Nephron (organoid): ENCODE results near the gene PCOLCE2.
A peak's percentile ranks its signal among the peaks of the same experiment; 100 is the strongest.

Source experiments
- H3K27ac Mint-ChIP-seq, 3 experiments: 2 replicates each; pipeline ENCODE4 v1.8.0; 2020; ENCODE audit warnings: mixed read lengths in 3 of 3, mild to moderate bottlenecking in 2 of 3, moderate library complexity in 1 of 3
- H3K27me3 Mint-ChIP-seq: 2 replicates; pipeline ENCODE4 v1.8.0; 2021; ENCODE audit warnings: low read depth, mild to moderate bottlenecking, moderate library complexity, mixed read lengths
- H3K36me3 Mint-ChIP-seq: 2 replicates; pipeline ENCODE4 v1.8.0; 2020; ENCODE audit warnings: low read depth, mixed read lengths
- H3K4me1 Mint-ChIP-seq: 2 replicates; pipeline ENCODE4 v1.8.0; 2020; ENCODE audit warnings: mixed read lengths
- H3K4me3 Mint-ChIP-seq, 3 experiments: 2 replicates each; pipeline ENCODE4 v1.8.0; 2020; ENCODE audit warnings: mild to moderate bottlenecking in 3 of 3, mixed read lengths in 3 of 3, moderate library complexity in 2 of 3
- H3K9me3 Mint-ChIP-seq: 2 replicates; pipeline ENCODE4 v1.8.0; 2020; ENCODE audit warnings: mixed read lengths
- CTCF ChIP-seq, 3 experiments: fragments of 200-600 bp; sonication (generic); IDR thresholded peaks; one replicate each; pipeline ENCODE4 v1.5.0; 2021; ENCODE audit warnings: antibody characterized with exemption in 3 of 3; ENCODE audit not compliant: unreplicated experiment in 3 of 3

Gene PCOLCE2

GRCh38 chr3:142888481-142889211 is at the start of gene PCOLCE2:
TSS of gene PCOLCE2 (minus strand) at chr3:142889083. CDS start at chr3:142888896, 187 bp downstream.
- TF ChIP-seq CTCF (IDR thresholded peaks at IDR 0.05; ENCODE audit: unreplicated experiment in 3 of 3), result peak in 1 of 3 experiments; percentile 1
- H3K27ac Mint-ChIP-seq, result peak within 1 kb of the TSS in 1 of 3 experiments; percentile 68
- peaks cover 43% of the 10 kb centered on the region for H3K27me3 Mint-ChIP-seq
- H3K9me3 Mint-ChIP-seq, result no peaks in the 10 kb centered on the region
- H3K4me3 Mint-ChIP-seq, result peak within 1 kb of the TSS; percentile 89
- H3K36me3 Mint-ChIP-seq, result no peaks in the 10 kb centered on the region
- peaks cover 11% of the 10 kb centered on the region for H3K4me1 Mint-ChIP-seq

GRCh38 chr3:142935963-142936362 is 47.1 kb upstream of the PCOLCE2 start:
- TF ChIP-seq CTCF (IDR thresholded peaks at IDR 0.05; ENCODE audit: unreplicated experiment in 3 of 3), result no peak
- Mint-ChIP-seq H3K9me3 (no peaks in the 10 kb centered on the region), H3K27me3 (no peaks in the 10 kb centered on the region), H3K27ac (no peak overlapping the region), H3K36me3 (no peaks in the 10 kb centered on the region), H3K4me3 (no peak overlapping the region), H3K4me1 (no peaks in the 10 kb centered on the region)

- no peaks in the 10 kb centered on the region for H3K36me3 Mint-ChIP-seq
- no peaks in the 10 kb centered on the region for H3K27me3 Mint-ChIP-seq
Observed at GRCh38 chr3:142934887-142935269, 46.0 kb upstream of the PCOLCE2 start.

GRCh38 chr3:142934128-142934886 is 45.4 kb upstream of the PCOLCE2 start:
- TF ChIP-seq CTCF (IDR thresholded peaks at IDR 0.05; ENCODE audit: unreplicated experiment in 3 of 3), result no peak
- H3K4me1 Mint-ChIP-seq, result no peaks in the 10 kb centered on the region
- no peaks in the 10 kb centered on the region for H3K9me3 Mint-ChIP-seq
- no peak overlapping the region for H3K4me3 Mint-ChIP-seq
- no peaks in the 10 kb centered on the region for H3K27me3 Mint-ChIP-seq
- H3K36me3 Mint-ChIP-seq, result no peaks in the 10 kb centered on the region
- H3K27ac Mint-ChIP-seq, result no peak overlapping the region

More at GRCh38 chr3:142934887-142935269, 46.0 kb upstream of the PCOLCE2 start:
- H3K4me3 Mint-ChIP-seq, result no peak overlapping the region
- TF ChIP-seq CTCF (IDR thresholded peaks at IDR 0.05; ENCODE audit: unreplicated experiment in 3 of 3), result no peak
- no peaks in the 10 kb centered on the region for H3K9me3 Mint-ChIP-seq
- H3K27ac Mint-ChIP-seq, result no peak overlapping the region
- H3K4me1 Mint-ChIP-seq, result no peaks in the 10 kb centered on the region

- no peaks in the 10 kb centered on the region for H3K9me3 Mint-ChIP-seq
- H3K27ac Mint-ChIP-seq, result no peak overlapping the region
- TF ChIP-seq CTCF (IDR thresholded peaks at IDR 0.05; ENCODE audit: unreplicated experiment in 3 of 3), result no peak
- no peaks in the 10 kb centered on the region for H3K36me3 Mint-ChIP-seq
- no peaks in the 10 kb centered on the region for H3K27me3 Mint-ChIP-seq
- no peaks in the 10 kb centered on the region for H3K4me1 Mint-ChIP-seq
- no peak overlapping the region for H3K4me3 Mint-ChIP-seq
Observed at GRCh38 chr3:142931222-142931621, 42.3 kb upstream of the PCOLCE2 start.
